Panc1 (cell line): ENCODE results near the gene CALHM6. TPM values are rescaled to one million over a fixed set of nuclear protein-coding genes. Genes with fewer than 3 reads are reported as not detected.

Experiments
- ATAC-seq: fragments of 200-7000 bp; cut with Tn5 transposase; 2 replicates; pipeline ENCODE4 v1.9.1; 2020; ENCODE audit warnings: mild to moderate bottlenecking, moderate library complexity
- BruUV-seq: library from RNA; stranded (reverse); fragments of 400-500 nt; replicated peaks from 2 replicates; lab custom pipeline; 2021; lab: Mats Ljungman, UMichigan
- CTCF ChIA-PET: fragments of 300-600 bp; sonication (Branson Sonifier 250); formaldehyde crosslinking; loops from one replicate; lab custom pipeline; 2022; ENCODE audit warnings: antibody characterized with exemption; lab: Charles Lee
- POLR2A ChIA-PET: fragments of 300-600 bp; sonication (Branson Sonifier 250); formaldehyde crosslinking; loops from one replicate; lab custom pipeline; 2022; ENCODE audit warnings: antibody characterized with exemption; lab: Charles Lee
- DNase-seq: peaks from one replicate; pipeline ENCODE4 v3.0.0-alpha.2; 2010; ENCODE audit warnings: low read depth, low spot score
- H3K27ac ChIP-seq: 2 replicates; pipeline ENCODE4 v1.5.1; 2011; ENCODE audit warnings: mild to moderate bottlenecking, low read length, inconsistent platforms
- H3K27me3 ChIP-seq: fragments of 200-500 bp; sonication (Bioruptor generic); 2 replicates; pipeline ENCODE4 v1.6.0; 2014; ENCODE audit warnings: low read length, inconsistent platforms; ENCODE audit not compliant: control insufficient read depth, insufficient read depth
- H3K36me3 ChIP-seq: fragments of 200-500 bp; sonication (Bioruptor generic); 2 replicates; pipeline ENCODE4 v1.5.1; 2014; ENCODE audit warnings: inconsistent platforms, mild to moderate bottlenecking, low read length, moderate library complexity; ENCODE audit not compliant: control insufficient read depth, insufficient read depth
- H3K4me1 ChIP-seq: 2 replicates; pipeline ENCODE4 v1.5.1; 2011; ENCODE audit warnings: inconsistent platforms, mild to moderate bottlenecking, low read length, moderate library complexity; ENCODE audit not compliant: control insufficient read depth, insufficient read depth
- H3K4me3 ChIP-seq, 2 experiments: 2 replicates each; pipeline ENCODE4 v1.5.1; 2011 to 2012; ENCODE audit warnings: low read depth in 2 of 2, low read length in 2 of 2, mild to moderate bottlenecking in 2 of 2, inconsistent platforms in 1 of 2, moderate library complexity in 1 of 2
- H3K9me3 ChIP-seq: fragments of 200-500 bp; sonication (Bioruptor generic); 2 replicates; pipeline ENCODE4 v1.5.1; 2014; ENCODE audit warnings: low read depth, mild to moderate bottlenecking, inconsistent platforms, low read length, moderate library complexity; ENCODE audit not compliant: control insufficient read depth, insufficient read depth
- CTCF ChIP-seq: fragments of 450-650 bp; IDR thresholded peaks from 2 replicates; pipeline ENCODE4 v1.5.1; 2017; ENCODE audit warnings: mild to moderate bottlenecking
- POLR2AphosphoS5 ChIP-seq: IDR thresholded peaks from 2 replicates; pipeline ENCODE4 v1.6.1; 2012; ENCODE audit warnings: mild to moderate bottlenecking, low read depth, low read length, moderate library complexity
- REST ChIP-seq, 2 experiments: IDR thresholded peaks; 2 replicates each; pipeline ENCODE4 v1.6.1; 2011 to 2012; ENCODE audit warnings: low read depth in 2 of 2, control low read depth in 1 of 2, low read length in 1 of 2, mild to moderate bottlenecking in 1 of 2, moderate library complexity in 1 of 2; ENCODE audit not compliant: insufficient read depth in 1 of 2
- SIN3A ChIP-seq: IDR thresholded peaks from 2 replicates; pipeline ENCODE4 v1.6.1; 2012; ENCODE audit warnings: low read depth, mild to moderate bottlenecking, low read length, moderate library complexity, borderline replicate concordance; ENCODE audit not compliant: insufficient read depth
- TCF7L2 ChIP-seq: IDR thresholded peaks from 2 replicates; pipeline ENCODE4 v1.6.1; 2011; ENCODE audit warnings: mild to moderate bottlenecking, low read depth, low read length, inconsistent platforms
- in situ Hi-C: cut with HindIII; loops from 2 replicates; pipeline ENCODE4 v1.10.0; 2016; ENCODE audit warnings: low sequenced_read_pairs, low pct_unique_long_range_greater_than_20kb
- intact Hi-C: fragments of 100-400 bp; cut with micrococcal nuclease; formaldehyde crosslinking; loops from one replicate; pipeline ENCODE4 v1.10.0; 2022; ENCODE audit not compliant: unreplicated experiment
- total RNA-seq: library from RNA; stranded (reverse); gene quantifications from one replicate; pipeline ENCODE4 v1.2.1, GENCODE V29; 2021; ENCODE audit not compliant: unreplicated experiment

CALHM6 gene
- total RNA-seq, 1 experiment from 2014 or later: not detected

- POLR2A ChIA-PET: no interaction called here
- no peaks in the 10 kb centered on the region for H3K4me1 ChIP-seq
- no peaks in the 10 kb centered on the region for H3K36me3 ChIP-seq
- ATAC-seq (no peak), DNase-seq (no peak)
- BruUV-seq: no TSS peak
- H3K27me3 ChIP-seq: 0 out of 2 replicates have a peak, but pooled peaks cover 3% of the 10 kb centered on the region
- TF ChIP-seq SIN3A (no peak), TCF7L2 (no peak), CTCF (no peak), POLR2AphosphoS5 (no peak), REST (IDR thresholded peaks at IDR 0.05; ENCODE audit: insufficient read depth in 1 of 2, low read depth in 2 of 2, low read length in 1 of 2) (no peak)
- H3K9me3 ChIP-seq: no peaks in the 10 kb centered on the region
- H3K4me3 ChIP-seq: no peak overlapping the region
- in situ Hi-C loops: no loop called here
- CTCF ChIA-PET: no interaction called here
- intact Hi-C loops: no loop called here
- H3K27ac ChIP-seq: no peak overlapping the region
Observed at GRCh38 chr6:116449565-116449964, 11.6 kb upstream of the CALHM6 start.

GRCh38 chr6:116450185-116450710 lies 10.9 kb upstream of the CALHM6 start:
- TF ChIP-seq POLR2AphosphoS5 (no peak), CTCF (no peak), REST (IDR thresholded peaks at IDR 0.05; ENCODE audit: insufficient read depth in 1 of 2, low read depth in 2 of 2, low read length in 1 of 2) (no peak), SIN3A (no peak), TCF7L2 (no peak)
- H3K4me1 ChIP-seq: no peaks in the 10 kb centered on the region
- no peak overlapping the region for H3K27ac ChIP-seq
- ChIA-PET POLR2A (no interaction called here), CTCF (interaction anchor here (0.7 kb wide), 1 partner anchor 130 kb away, joined by 4 read pairs; no protein-coding TSS in a partner anchor)
- no peaks in the 10 kb centered on the region for H3K9me3 ChIP-seq
- ATAC-seq (no peak), DNase-seq (no peak)
- intact Hi-C loops (no loop called here), in situ Hi-C loops (no loop called here)
- 0 out of 2 replicates have a peak, but pooled peaks cover 3% of the 10 kb centered on the region for H3K27me3 ChIP-seq
- no peak overlapping the region for H3K4me3 ChIP-seq
- BruUV-seq: no TSS peak
- H3K36me3 ChIP-seq: no peaks in the 10 kb centered on the region
